NB4 (cell line): ENCODE data around the gene NPAP1.
"Not testable (repeated sequence)": the region's sequence is repeated elsewhere in the genome, so short reads cannot be mapped to it uniquely, and the experiment has no call there.

Experiments
- DNase-seq: peaks from one replicate; pipeline ENCODE4 v3.0.0; 2010; ENCODE audit warnings: low read depth
- H3K4me3 ChIP-seq: one replicate; pipeline ENCODE4 v1.5.1; 2011; ENCODE audit warnings: mild to moderate bottlenecking, low read depth, low read length, moderate library complexity
- MAX ChIP-seq: IDR thresholded peaks from 2 replicates; pipeline ENCODE4 v1.6.1; 2011; ENCODE audit warnings: low read depth, low read length
- MYC ChIP-seq: IDR thresholded peaks from 2 replicates; pipeline ENCODE4 v1.6.1; 2011; ENCODE audit warnings: low read depth, low read length
- POLR2A ChIP-seq: IDR thresholded peaks from 2 replicates; pipeline ENCODE4 v1.6.1; 2011; ENCODE audit warnings: mild to moderate bottlenecking; ENCODE audit not compliant: insufficient read length; ENCODE audit errors: extremely low read depth
- TF ChIP-seq, protein P1 (sequence below): IDR thresholded peaks from one replicate; pipeline ENCODE4 v1.5.1; 2012; ENCODE audit warnings: low read depth, low read length

NPAP1 gene

GRCh38 chr15:24675332-24676144 is at the start of gene NPAP1:
Gene NPAP1 (plus strand): TSS chr15:24675775. CDS start chr15:24675868, 93 bp downstream.
- no peak for DNase-seq
- TF ChIP-seq, protein P1, sequence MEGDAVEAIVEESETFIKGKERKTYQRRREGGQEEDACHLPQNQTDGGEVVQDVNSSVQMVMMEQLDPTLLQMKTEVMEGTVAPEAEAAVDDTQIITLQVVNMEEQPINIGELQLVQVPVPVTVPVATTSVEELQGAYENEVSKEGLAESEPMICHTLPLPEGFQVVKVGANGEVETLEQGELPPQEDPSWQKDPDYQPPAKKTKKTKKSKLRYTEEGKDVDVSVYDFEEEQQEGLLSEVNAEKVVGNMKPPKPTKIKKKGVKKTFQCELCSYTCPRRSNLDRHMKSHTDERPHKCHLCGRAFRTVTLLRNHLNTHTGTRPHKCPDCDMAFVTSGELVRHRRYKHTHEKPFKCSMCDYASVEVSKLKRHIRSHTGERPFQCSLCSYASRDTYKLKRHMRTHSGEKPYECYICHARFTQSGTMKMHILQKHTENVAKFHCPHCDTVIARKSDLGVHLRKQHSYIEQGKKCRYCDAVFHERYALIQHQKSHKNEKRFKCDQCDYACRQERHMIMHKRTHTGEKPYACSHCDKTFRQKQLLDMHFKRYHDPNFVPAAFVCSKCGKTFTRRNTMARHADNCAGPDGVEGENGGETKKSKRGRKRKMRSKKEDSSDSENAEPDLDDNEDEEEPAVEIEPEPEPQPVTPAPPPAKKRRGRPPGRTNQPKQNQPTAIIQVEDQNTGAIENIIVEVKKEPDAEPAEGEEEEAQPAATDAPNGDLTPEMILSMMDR, result no peak
- TF ChIP-seq MYC (no peak), POLR2A (no peak), MAX (no peak)
- H3K4me3 ChIP-seq, result no peak within 1 kb of the TSS

DNA sequence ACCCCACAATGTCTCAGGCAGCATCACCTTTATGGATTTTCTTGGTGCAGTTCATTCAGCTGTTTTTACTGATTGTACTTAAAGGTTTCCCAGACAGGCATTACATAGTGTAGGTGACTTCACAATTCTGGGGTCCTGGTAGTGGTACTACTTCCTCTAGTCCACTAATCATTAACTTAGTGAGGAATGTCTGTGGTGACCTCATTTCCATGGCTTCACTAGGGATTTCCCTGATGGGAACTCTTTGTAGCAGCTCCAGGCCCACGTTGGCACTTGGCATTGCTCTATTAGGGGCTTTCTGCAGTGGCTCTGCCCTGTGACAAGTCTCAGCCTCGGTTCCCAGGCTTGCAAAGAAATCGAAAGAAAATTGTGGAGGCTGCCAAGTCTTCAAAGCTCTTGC is 48.1 kb upstream of the NPAP1 start:
- no peak for DNase-seq
- H3K4me3 ChIP-seq, result no peak overlapping the region
- no peak for TF ChIP-seq POLR2A
- TF ChIP-seq, protein P1, result no peak
- no peak for TF ChIP-seq MYC
- no peak for TF ChIP-seq MAX

- H3K4me3 ChIP-seq, result no peak overlapping the region
- no peak for TF ChIP-seq POLR2A
- TF ChIP-seq, protein P1, result no peak
- TF ChIP-seq MYC, result no peak
- no peak for TF ChIP-seq MAX
- no peak for DNase-seq
Observed at GRCh38 chr15:24633082-24633481, 42.5 kb upstream of the NPAP1 start.

DNA sequence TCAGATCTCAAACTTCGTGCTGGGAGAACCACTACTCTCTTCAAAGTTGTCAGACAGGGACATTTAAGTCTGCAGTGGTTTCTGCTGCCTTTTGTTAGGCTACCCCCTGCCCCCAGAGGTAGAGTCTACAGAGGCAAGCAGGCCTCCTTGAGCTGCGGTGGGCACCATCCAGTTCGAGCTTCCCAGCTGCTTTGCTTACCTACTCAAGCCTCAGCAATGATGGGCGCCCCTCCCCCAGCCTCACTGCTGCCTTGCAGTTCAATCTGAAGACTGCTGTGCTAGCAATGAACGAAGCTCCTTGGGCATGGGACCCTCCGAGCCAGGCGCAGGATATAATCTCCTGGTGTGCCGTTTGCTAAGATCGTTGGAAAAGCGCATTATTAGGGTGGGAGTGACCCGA is 36.2 kb upstream of the NPAP1 start:
- not testable (repeated sequence) for H3K4me3 ChIP-seq, DNase-seq

DNA sequence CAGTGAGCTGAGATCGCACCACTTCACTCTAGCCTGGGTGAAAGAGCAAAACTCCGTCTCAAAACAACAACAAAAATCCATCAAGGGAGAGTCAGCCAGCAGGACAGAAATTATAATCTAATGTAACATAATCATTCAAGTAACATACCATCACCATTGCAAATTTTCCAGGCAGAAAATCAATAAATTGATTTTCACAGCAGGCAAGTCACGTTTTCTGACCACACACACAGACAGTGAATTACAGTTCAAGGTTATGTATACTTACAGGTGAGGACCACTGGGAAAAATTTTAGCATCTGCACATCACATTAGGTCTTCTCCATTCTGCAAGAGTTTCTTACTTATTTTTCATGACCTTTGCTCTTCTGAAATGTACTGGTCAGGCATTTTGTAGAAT is 29.9 kb upstream of the NPAP1 start:
- TF ChIP-seq POLR2A (no peak), MAX (no peak), MYC (no peak)
- TF ChIP-seq, protein P1, result no peak
- H3K4me3 ChIP-seq, result no peak overlapping the region
- DNase-seq, result no peak

GRCh38 chr15:24659622-24660021 is 16.0 kb upstream of the NPAP1 start:
- TF ChIP-seq, protein P1, result no peak
- TF ChIP-seq MYC (peak; percentile 48), POLR2A (no peak), MAX (peak; percentile 54)

More at GRCh38 chr15:24659622-24660021, 16.0 kb upstream of the NPAP1 start:
- H3K4me3 ChIP-seq, result no peak overlapping the region
- DNase-seq, result peak; percentile 82
